Activated T-cell treated with anti-CD3 and anti-CD28 coated beads, Interleukin-2, amount 50 U/mL, for 24 hours (primary cell): ENCODE results near the gene MAFG.
"Not testable (repeated sequence)": the region's sequence is repeated elsewhere in the genome, so short reads cannot be mapped to it uniquely, and the experiment has no call there.

Source experiments
- DNase-seq: peaks from one replicate; pipeline ENCODE4 v3.0.0-alpha.2; 2020
- H3K27ac Mint-ChIP-seq: 2 replicates; pipeline ENCODE4 v1.8.0; 2020; ENCODE audit warnings: mild to moderate bottlenecking, mixed read lengths
- H3K27me3 Mint-ChIP-seq: 2 replicates; pipeline ENCODE4 v1.8.0; 2020; ENCODE audit warnings: mixed read lengths
- H3K36me3 Mint-ChIP-seq: 2 replicates; pipeline ENCODE4 v1.8.0; 2020; ENCODE audit warnings: low read depth, mixed read lengths
- H3K4me1 Mint-ChIP-seq: 2 replicates; pipeline ENCODE4 v1.8.0; 2020; ENCODE audit warnings: low read depth, mixed read lengths
- H3K4me3 Mint-ChIP-seq: 2 replicates; pipeline ENCODE4 v1.8.0; 2020; ENCODE audit warnings: mild to moderate bottlenecking, moderate library complexity, mixed read lengths
- H3K9me3 Mint-ChIP-seq: 2 replicates; pipeline ENCODE4 v1.8.0; 2020; ENCODE audit warnings: mixed read lengths

The MAFG gene

DNA sequence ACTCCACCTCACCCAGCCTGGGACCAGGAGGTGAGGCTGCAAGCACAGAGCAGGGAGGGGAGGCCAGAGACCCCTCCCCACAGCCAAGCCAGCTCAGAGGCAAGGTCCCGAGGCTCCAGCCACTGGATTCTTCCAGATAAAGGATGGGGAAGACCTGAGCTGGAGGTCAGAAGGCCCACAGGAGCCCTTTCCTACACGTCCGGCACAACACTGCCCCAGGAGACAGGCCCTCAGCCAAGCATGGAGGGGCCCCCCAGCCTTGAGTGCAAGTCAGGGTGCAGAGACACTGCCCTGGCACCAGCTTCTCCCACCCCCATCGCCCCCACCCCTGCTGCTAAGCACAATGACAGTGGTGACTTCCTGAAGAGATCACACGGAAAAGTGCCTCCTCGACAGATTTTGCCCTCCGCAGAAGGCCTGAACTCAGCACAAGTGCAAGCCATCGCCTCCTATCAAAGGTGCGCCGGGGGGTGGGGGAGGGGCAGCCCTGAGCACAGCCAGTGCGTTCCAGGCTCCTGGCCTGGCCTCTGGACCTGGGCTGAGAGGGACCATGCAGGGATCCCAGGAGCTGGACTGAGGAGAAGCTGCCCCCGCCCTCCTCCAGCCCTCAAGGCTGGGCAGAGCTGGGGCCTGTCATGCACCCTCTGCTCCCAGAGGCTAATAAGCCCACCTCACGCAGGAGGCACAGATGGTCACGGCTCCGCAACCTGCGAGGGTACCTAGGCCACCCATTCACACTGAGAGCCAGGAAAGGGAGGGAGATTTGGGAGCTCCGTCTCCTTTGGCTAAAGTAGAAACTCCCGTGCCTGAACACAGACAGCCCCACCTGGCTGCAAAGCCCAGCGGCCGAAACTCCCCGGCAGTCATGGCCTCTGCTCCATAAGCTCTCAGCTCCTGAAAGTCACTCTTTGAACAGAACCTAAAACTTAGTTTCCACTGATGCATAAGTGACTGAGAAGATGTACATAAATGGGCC is 2.7 kb downstream of the MAFG start:
- peak overlapping the region; percentile 89 for H3K4me3 Mint-ChIP-seq
- peaks cover 29% of the 10 kb centered on the region for H3K4me1 Mint-ChIP-seq
- peaks cover 6% of the 10 kb centered on the region for H3K27me3 Mint-ChIP-seq
- peak overlapping the region; percentile 80 for H3K27ac Mint-ChIP-seq
- H3K9me3 Mint-ChIP-seq: no peaks in the 10 kb centered on the region
- H3K36me3 Mint-ChIP-seq: peaks cover 34% of the 10 kb centered on the region
- no peak for DNase-seq

DNA sequence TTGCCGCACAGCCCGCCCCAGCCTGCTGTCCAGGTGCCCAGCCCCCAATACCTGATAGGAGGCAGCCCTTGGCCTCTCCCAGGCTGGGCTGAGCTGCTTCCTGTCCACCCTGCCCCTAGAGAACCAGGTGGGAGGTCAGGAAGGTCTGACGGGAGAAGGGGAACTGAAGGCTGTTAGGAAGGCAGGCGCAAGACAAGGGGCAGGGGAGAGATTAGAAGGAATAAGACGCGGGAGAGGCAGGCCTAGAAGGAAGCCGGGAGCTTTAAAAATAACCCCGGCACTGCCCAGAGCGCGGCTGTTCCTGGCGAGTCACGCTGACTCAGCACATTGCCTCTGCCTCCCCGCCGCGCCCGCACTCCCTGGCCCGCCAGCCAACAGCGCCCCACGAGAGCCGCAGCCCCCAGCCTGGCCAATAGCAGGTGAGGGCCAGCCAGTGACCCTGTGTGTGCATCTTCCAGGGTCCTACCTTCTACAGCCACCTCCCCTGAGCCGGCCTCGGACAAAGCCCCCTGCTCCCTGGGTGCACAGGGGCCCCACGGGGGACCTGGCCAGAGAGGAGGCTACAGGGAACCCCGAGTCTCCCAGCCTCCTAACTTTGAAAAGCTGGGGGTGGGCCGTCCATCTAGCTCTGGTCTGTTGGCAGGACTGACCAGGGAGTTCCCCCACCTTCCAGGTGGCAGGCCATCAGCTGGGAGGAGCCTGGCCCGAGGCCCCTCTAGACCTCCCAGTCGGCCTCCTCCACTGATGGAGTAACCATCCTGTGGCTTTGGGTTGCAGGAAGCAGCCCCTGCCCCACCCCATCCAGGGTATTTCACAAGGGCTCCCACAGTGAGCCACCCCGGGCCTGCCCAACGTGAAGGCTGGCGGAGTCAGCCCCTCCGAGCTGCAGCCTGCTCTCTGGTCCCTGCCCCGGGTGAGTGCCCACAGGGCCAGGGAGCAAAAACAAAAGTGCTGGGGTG is 4.0 kb downstream of the MAFG start:
- no peak overlapping the region for H3K4me3 Mint-ChIP-seq
- H3K27me3 Mint-ChIP-seq: no peaks in the 10 kb centered on the region
- DNase-seq: no peak
- H3K9me3 Mint-ChIP-seq: no peaks in the 10 kb centered on the region
- peak overlapping the region; percentile 74 for H3K27ac Mint-ChIP-seq
- H3K4me1 Mint-ChIP-seq: peaks cover 33% of the 10 kb centered on the region
- H3K36me3 Mint-ChIP-seq: peaks cover 46% of the 10 kb centered on the region

DNA sequence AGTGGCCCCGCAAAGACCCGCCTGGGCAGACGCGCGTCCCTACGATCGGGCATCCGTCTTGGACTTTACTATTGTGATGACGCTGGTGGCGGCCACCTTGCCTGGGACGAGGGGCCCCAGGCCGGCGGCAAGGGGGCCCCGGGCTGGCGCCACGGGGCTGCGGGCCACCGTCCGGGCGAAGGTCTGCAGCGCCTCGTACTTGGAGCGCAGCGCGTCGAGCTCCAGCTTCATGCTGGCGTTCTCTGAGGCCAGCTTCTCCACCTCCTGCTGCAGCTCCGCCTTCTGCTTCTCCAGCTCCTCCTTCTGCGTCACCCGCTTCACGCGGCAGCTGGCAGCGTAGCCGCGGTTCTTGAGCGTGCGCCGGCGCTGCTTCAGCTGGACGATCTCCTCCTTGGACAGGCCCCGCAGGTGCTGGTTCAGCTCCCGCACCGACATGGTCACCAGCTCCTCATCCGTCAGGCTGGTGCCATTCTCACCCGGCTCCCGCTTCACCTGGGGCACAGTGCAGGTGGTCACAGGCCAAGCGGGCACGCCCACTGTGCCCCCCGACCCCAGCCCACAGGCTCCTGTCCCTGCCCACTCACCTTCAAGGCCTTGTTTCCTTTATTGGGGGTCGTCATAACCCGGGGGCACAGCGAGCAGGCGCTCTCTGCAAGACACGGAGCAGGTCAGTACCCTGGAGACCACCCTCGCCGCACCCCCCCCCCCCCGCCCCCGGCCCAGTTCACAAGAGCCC is 4.8 kb downstream of the MAFG start:
- Mint-ChIP-seq H3K4me1 (peaks cover 37% of the 10 kb centered on the region), H3K36me3 (peaks cover 49% of the 10 kb centered on the region), H3K27ac (peak overlapping the region; percentile 37), H3K27me3 (no peaks in the 10 kb centered on the region), H3K4me3 (no peak overlapping the region), H3K9me3 (no peaks in the 10 kb centered on the region)
- DNase-seq: no peak

DNA sequence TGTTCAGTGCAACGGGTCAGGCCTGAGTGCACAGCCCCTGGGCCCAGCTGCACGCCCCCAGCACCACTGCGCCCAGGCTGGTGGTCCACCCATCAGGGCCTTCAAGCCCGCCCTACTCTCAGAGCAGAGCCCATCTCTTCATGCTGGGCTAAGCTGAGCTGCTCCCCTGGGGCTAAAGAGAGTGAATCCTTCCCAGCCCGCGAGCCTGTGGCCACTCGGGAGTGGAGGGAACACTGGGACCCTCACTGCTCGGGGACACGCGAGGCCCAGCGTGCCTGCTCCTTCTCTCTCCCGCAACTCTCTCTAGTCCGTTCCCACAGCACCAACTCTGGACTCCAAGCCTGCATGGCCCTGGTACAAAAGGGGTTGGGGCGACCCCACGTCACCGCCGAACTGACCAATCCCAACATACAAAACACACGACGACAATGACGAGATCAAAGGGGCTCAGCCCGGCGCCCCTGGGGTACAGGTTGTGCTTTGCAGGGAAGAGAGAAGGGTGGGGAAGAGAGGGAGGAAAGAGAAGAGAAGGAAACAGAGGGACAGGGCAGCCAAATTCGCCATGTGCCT is 5.5 kb downstream of the MAFG start:
- peaks cover 41% of the 10 kb centered on the region for H3K4me1 Mint-ChIP-seq
- no peaks in the 10 kb centered on the region for H3K9me3 Mint-ChIP-seq
- H3K27ac Mint-ChIP-seq: no peak overlapping the region
- peaks cover 53% of the 10 kb centered on the region for H3K36me3 Mint-ChIP-seq
- DNase-seq: no peak
- no peaks in the 10 kb centered on the region for H3K27me3 Mint-ChIP-seq
- no peak overlapping the region for H3K4me3 Mint-ChIP-seq

DNA sequence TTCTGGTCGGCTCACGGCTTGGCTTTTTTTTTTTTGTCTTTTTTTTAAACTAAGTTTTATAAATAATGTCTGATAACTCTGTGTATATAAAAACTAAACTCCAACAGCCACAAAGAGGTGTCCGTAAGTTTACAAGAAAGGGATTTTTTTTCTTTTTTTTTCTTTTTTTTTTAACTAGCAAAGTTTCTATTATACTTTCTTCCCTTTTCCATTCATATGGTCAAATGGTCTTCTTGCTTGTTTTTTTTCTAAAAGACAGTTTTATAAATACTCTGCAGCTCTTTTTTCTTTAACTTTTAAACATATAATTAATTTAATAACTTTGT is 6.0 kb downstream of the MAFG start:
- H3K36me3 Mint-ChIP-seq: peaks cover 55% of the 10 kb centered on the region
- H3K27ac Mint-ChIP-seq: no peak overlapping the region
- no peaks in the 10 kb centered on the region for H3K9me3 Mint-ChIP-seq
- DNase-seq: no peak
- H3K4me1 Mint-ChIP-seq: peaks cover 46% of the 10 kb centered on the region
- no peak overlapping the region for H3K4me3 Mint-ChIP-seq
- H3K27me3 Mint-ChIP-seq: no peaks in the 10 kb centered on the region

DNA sequence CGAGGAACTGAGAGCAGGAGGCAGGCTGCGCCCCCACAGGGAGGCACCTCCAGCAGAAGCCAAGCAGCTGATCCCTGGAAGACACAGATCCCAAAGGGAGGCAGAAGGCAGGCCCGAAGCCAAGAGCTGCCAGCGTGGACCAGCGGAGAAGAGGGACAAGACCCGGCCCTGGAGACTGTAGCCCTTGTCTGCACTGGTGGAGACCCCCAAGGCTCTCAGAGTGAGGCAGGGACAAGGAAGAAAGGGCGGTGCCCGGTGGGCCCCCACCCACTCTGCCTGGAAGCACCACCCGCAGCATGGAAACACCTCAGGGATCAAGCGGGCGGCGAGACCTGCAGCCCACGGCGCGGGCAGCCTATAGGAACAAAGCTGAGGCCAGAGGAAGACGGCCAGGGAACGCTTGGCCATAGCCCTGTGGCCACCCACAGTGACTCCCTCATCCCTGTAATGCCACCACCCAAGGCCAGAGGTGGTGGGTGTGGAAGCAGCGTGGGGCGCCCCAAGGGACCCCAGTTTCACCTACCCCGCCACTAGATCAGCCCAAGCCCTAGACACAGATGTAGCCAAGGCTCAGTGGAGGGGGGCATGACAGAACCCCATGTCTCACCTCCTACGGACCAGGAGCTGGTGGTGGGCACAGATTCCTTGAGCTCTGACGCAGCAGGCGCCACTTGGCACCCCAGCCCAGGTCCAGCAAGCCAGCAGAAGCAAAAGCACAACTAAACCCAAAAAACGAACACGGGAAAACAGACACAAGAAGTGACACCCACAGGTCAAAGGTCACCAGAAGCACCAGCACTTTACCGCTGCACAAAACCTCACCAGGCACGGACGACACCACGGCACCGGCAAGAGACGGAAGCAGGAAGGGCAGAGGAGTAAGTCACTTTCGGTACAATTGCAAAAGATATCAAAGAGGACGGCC is 6.7 kb downstream of the MAFG start:
- Mint-ChIP-seq H3K27ac (no peak overlapping the region), H3K27me3 (no peaks in the 10 kb centered on the region), H3K36me3 (peaks cover 55% of the 10 kb centered on the region), H3K4me1 (peaks cover 46% of the 10 kb centered on the region), H3K4me3 (no peak overlapping the region), H3K9me3 (no peaks in the 10 kb centered on the region)
- no peak for DNase-seq

DNA sequence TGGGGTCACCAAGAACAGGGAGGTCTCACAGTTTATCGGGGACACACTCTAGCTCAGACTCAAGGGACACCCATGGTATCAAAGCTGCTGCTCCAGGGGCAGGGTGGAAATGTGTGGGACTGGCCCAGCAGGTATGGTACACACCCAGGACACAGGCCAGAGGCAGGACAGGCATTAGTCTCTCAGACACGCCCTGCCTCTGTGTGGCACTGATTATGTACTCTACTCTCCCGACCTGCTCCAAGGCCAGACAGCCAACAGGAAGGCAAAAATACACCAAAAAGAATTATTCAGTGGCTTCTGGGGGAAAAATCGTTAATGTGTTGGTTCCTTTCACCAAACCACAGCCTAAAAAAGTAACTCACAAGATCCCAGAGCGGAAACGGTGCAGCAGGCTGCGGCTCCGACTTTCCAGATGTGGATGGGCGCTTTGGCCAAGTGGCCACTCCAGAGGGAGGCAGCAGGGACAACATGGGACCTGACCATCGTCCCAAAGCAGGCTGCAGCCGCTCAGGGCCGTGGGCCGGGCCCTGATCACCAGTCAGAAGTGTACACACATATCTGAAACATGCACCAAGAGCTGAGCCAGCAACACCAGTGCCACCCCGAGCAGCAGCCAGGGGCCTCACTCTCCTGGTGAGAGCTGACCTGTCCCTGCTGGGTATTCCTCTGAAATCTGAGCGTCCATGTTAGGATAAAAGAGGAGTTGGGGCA is 8.5 kb downstream of the MAFG start:
- Mint-ChIP-seq H3K27ac (peak overlapping the region; percentile 87), H3K4me3 (no peak overlapping the region)

DNA sequence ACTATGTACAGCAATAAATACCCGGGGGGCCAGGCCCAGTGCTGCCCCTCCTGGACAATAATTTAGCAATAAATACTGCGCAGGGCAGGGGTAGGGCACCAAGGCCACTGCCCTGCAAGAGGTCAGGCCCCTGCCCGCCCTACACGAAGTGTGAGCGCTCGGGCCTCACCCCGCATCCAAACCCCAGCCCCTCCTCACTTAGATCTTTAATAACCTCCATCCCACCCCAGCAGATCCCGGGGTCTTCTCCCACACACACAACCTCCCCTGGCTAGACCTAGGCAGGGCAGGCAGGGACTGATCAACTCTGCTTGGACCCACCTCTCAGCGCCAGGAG is 9.2 kb downstream of the MAFG start:
- not testable (repeated sequence) for H3K9me3 Mint-ChIP-seq, DNase-seq, H3K27me3 Mint-ChIP-seq
- H3K36me3 Mint-ChIP-seq: peaks cover 81% of the 10 kb centered on the region
- peak overlapping the region; percentile 87 for H3K27ac Mint-ChIP-seq
- peak overlapping the region; percentile 82 for H3K4me3 Mint-ChIP-seq
- H3K4me1 Mint-ChIP-seq: peaks cover 38% of the 10 kb centered on the region

More for the DNA sequence above, 8.5 kb downstream of the MAFG start:
- no peak for DNase-seq
- peaks cover 74% of the 10 kb centered on the region for H3K36me3 Mint-ChIP-seq
- peaks cover 38% of the 10 kb centered on the region for H3K4me1 Mint-ChIP-seq
- no peaks in the 10 kb centered on the region for H3K27me3 Mint-ChIP-seq
- no peaks in the 10 kb centered on the region for H3K9me3 Mint-ChIP-seq

DNA sequence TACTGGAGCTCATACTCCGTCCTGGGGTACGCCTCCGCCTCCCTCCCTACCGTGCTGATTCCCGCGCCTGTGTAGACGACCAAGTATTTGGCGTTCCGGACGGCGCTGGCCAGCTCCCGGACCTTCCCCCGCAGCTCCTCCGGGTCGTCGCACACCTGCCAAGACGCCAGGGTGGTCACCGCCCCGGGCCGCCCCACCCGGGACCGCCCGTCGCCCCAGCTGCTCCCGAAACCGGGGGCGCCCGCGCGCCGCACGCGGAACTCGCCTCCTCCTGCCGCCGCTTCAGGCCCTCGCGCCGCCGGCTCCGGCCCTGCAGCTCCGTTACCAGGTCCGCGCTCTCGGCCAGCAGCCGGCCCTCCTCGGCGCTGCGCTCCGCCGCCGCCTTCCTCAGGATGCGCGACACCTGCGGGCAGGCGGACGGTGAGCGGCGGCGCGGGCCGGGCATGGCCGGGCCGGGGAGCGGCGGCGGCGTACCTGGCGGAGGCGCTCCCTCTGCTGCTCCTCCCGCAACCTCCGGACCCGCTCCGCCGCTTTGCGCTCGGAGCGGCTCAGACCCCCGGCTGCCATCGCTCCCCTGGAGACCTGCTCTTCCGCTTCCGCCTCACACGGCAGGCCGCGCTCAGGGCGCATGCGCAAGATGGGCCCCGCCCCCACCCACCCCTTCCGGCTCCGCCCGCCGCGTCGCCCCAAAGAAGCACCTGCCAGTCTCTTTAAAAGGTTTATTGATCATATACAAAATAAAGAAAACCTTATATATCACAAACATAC is 9.8 kb downstream of the MAFG start, which contains the start of gene SIRT7:
Gene SIRT7 (minus strand): TSS at position 612 of the 768 bp plus-strand sequence. CDS start 45 bp downstream, at position 567.
- peak; percentile 87 for DNase-seq
- Mint-ChIP-seq H3K27me3 (no peaks in the 10 kb centered on the region), H3K4me3 (peak within 1 kb of the TSS; percentile 82), H3K27ac (peak within 1 kb of the TSS; percentile 87), H3K9me3 (no peaks in the 10 kb centered on the region), H3K4me1 (peaks cover 40% of the 10 kb centered on the region), H3K36me3 (peaks cover 84% of the 10 kb centered on the region)

DNA sequence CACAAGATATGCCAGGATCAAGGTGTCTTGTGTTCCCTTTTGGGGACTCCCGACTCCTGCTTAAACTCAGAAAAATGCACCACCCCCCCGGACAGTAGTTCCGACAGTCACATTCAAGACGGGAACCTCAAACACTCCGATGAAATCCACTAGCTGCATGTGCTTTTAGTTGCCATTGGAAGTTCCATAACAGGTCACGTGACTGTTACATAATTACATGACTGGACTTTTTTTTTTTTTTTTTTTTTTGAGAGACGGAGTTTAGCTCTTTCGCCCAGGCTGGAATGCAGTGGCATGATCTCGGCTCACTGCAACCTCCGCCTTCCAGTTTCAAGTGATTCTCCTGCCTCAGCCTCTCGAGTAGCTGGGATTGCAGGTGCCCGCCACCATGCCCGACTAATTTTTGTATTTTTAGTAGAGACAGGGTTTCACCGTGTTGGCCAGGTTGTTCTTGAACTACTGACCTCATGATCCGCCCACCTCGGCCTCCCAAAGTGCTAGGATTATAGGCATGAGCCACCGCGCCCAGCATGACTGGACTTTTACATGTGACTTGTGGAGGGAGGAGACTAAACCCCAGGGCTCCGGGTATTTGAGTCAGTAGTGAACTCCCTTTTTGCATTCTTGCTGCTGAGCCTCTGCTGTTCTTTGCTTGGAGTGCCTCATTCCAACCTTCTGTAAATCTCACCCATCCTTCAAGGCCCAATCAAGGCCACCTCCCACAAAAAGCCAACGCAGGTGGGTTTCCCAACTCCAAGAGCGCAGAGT is 11.1 kb downstream of the MAFG start:
- H3K27ac Mint-ChIP-seq: peak overlapping the region; percentile 86
- H3K27me3 Mint-ChIP-seq: no peaks in the 10 kb centered on the region

DNA sequence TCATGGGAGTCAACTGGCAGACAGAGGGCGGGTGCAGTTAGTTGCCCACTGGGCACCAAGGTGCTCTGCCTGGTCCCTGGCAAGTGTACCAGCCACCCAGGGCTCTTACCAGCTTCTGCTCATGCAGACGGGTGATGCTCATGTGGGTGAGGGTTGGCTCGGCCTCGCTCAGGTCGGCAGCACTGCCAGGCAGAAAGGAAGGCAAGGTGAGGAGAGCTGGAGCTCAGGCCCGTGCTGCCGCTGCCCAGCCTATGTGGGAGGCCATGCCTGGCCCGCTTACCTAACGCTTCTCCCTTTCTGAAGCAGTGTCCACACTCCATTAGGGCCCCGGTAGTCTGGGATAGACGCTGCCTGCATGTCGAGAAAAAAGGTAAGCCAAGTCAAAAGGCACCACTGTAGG is 12.2 kb downstream of the MAFG start:
- no peak overlapping the region for H3K4me3 Mint-ChIP-seq

More for the DNA sequence above, 11.1 kb downstream of the MAFG start:
- peak overlapping the region; percentile 82 for H3K4me3 Mint-ChIP-seq
- DNase-seq: no peak
- peaks cover 88% of the 10 kb centered on the region for H3K36me3 Mint-ChIP-seq
- H3K4me1 Mint-ChIP-seq: peaks cover 42% of the 10 kb centered on the region
- no peaks in the 10 kb centered on the region for H3K9me3 Mint-ChIP-seq

More for the DNA sequence above, 12.2 kb downstream of the MAFG start:
- Mint-ChIP-seq H3K9me3 (no peaks in the 10 kb centered on the region), H3K36me3 (peaks cover 80% of the 10 kb centered on the region), H3K4me1 (peaks cover 44% of the 10 kb centered on the region), H3K27me3 (no peaks in the 10 kb centered on the region), H3K27ac (peak overlapping the region; percentile 2)
- DNase-seq: no peak
